ENCODE results near the gene CAV2. TPM values are rescaled to one million over a fixed set of nuclear protein-coding genes. Genes with fewer than 3 reads are reported as not detected.

Gene CAV2
- total RNA-seq, 1 donor from 2014 or later, result 183 TPM

DNA sequence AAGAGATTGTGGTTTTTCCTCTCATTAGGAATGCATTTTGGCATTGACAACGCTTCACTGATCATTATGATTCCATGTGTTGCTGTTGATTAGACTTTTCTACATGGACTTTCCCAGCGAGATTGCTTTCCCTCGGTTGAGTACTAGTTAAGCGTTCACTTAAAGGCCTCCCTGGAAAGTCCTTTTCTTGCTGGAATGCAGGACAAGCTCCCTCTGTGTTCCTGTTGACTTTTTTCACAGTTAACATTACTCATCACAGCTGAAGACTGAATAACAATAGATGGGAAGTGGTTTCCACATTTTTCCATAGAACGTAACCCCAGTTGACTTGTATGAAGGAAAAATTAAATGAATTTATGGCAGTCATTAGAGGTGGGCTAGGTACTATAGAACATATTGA is 22.7 kb downstream of the CAV2 start:
- peak; percentile 93 for DNase-seq (ENCODE audit: extremely low read depth, low read depth, low spot score)

- DNase-seq (ENCODE audit: extremely low read depth, low read depth, low spot score), result no peak
These were observed 24.7 kb downstream of the CAV2 start for GRCh38 chr7:116524221-116524608.

DNA sequence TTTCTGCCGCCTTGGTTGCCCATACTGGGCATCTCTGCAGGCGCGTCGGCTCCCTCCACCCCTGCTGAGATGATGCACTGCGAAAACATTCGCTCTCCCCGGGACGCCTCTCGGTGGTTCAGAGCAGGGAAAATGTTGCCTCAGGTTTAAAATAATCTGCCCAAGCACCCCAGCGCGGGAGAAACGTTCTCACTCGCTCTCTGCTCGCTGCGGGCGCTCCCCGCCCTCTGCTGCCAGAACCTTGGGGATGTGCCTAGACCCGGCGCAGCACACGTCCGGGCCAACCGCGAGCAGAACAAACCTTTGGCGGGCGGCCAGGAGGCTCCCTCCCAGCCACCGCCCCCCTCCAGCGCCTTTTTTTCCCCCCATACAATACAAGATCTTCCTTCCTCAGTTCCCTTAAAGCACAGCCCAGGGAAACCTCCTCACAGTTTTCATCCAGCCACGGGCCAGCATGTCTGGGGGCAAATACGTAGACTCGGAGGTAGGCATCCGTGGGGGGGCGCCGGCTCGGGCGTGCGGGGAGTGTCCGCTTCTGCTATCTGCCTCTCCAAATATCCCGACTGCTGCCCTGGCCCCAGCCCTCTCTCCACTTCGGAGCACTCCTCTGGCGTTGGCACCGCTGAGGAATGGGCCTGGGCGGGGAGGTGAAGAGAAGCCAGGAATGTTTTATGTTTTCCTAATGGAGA is 25.2 kb downstream of the CAV2 start, which contains the start of gene CAV1:
CAV1 (plus strand) TSS at position 428 of the 689 bp plus-strand sequence; CDS start at position 455, 27 bp downstream.
- no peak for DNase-seq (ENCODE audit: extremely low read depth, low read depth, low spot score)

DNA sequence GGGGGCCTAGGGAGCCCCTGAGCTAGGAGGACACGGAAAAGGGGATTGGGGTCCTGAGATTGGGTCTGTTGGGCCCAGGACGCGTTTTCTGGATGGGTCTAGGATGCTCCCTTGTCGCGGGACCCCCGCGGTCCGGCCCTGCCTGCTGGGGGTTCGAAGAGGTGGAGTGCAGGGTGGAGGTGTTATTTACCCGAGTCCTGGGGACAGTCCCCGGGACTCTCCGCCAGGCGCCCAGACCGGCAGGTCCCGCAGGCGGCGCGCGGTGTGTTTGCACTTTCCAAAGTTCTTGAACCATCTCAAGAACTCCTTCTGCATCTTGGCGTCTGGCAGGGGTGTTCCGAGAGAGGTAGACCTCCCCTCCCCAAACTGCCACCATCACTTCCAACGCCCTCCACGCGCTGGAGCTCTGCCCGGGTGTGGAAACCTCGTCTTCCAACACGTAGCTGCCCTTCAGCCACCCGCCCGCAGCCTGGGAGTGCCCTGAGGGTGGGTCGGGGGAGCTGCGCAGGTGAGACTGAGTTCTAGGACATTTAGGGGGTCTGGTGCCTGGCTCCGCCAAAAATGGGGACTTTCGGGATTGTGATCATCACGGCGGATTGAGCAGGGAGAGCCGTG is 25.9 kb downstream of the CAV2 start:
- no peak for DNase-seq (ENCODE audit: extremely low read depth, low read depth, low spot score)

DNA sequence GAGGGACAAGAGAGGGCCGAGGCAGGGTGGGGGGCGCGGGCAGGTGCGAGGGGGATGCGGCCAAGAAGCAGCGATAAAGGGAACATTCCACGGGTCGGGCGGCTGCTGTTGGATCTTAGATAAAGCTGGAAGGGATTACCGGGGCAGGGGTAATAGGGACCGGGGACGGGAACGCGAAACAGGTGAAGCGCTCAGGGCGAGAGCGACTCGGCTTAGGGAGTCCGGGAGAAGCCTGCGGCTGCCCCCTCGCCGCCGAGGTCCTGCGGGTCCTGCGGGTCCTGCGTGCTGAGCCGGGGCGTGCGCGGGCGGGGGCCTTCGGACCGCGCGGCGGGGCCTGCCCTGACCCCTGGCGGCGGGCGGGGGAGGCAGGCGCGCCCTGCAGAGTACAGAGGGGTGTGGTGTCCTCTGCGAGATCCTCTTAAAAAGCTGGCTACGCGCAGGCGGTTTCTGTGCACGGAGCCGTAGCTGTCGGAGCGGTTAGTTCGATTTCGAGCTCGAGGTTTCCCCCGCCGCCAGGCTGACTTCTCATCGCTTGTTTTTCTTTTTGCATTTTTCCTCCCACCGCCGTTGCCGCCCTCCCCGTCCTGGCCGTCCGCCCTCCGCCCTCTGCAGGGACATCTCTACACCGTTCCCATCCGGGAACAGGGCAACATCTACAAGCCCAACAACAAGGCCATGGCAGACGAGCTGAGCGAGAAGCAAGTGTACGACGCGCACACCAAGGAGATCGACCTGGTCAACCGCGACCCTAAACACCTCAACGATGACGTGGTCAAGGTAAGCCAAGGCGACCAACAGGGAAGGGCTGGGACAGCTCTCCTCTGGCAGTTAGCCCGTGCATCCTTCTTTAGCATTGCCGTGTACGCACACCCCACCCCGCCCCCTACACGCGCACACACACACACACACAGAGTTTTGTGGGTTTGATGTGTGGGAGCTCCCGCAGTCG is 26.6 kb downstream of the CAV2 start:
- DNase-seq (ENCODE audit: extremely low read depth, low read depth, low spot score), result no peak

DNA sequence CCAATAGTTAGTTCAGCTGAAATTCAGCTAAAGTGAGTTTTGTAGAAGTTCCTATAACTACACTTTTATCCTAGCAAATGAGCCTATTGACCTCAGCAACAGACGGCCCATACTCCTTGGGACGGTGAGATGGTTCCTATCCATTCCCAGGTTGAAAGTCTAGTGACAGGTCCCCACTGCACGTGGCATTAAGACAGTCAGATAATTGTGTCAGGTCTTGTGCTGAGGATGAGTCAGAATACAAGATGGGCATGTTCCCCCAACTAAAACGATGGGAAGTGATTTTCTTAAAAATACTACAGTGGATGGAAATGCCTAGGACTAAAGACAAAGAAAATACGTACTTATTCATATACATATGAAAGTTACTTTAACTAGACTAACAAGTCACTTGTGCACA is 27.4 kb downstream of the CAV2 start:
- no peak for DNase-seq (ENCODE audit: extremely low read depth, low read depth, low spot score)

- no peak for DNase-seq (ENCODE audit: extremely low read depth, low read depth, low spot score)
These were observed 28.0 kb downstream of the CAV2 start for GRCh38 chr7:116527521-116527920.

GRCh38 chr7:116528008-116528789 is 28.7 kb downstream of the CAV2 start:
- DNase-seq (ENCODE audit: extremely low read depth, low read depth, low spot score), result peak; percentile 70

GRCh38 chr7:116529250-116529649 is 29.7 kb downstream of the CAV2 start:
- DNase-seq (ENCODE audit: extremely low read depth, low read depth, low spot score), result no peak

- DNase-seq (ENCODE audit: extremely low read depth, low read depth, low spot score), result no peak
These were observed 30.7 kb downstream of the CAV2 start for GRCh38 chr7:116530107-116530820.

DNA sequence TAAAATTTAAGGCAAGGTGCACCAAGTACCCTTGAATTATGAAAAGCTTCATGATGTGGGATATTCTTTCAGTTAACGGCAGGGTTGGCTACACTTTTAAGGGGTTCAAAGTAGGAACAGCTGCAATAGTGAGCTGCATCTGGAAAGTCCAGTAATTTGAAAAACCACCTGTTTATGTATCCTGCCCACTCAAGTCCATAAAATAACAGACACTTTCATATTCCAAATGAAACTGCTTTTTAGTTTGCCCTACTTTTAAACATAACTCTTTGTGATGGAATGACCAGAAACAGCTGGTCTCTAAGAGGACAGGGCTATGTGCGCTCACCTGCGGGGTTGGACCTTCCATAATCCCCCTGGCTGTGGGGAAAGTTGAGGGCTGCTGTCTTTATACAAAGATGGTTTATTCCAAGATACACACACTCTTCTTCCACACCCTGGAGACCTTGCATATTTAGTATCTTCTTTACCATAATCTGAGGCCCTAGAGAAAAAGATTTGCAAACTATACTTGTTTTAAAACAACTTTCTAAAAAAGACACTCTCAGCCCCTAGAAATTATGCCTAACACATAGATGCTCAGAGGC is 32.7 kb downstream of the CAV2 start:
- no peak for DNase-seq (ENCODE audit: extremely low read depth, low read depth, low spot score)

DNA sequence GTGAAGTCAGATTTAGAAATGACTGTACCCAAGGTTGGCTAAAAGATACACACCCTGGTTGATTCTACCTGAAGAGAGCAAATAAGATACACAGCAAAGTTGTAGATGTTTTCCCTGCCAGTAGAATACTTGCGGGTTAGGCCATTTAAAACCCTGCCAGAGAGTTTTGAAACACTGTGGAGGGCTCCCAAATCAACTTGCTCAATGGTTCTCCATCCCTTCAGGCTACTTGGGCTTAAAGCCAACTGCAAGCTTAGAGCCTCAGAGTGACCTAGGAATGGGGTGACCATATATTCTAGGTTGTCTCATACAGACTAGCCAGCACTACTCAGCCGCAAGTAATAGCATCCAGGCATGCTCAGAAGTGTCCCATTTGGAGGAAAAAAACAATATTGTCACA is 35.3 kb downstream of the CAV2 start:
- no peak for DNase-seq (ENCODE audit: extremely low read depth, low read depth, low spot score)

GRCh38 chr7:116535416-116535815 is 35.9 kb downstream of the CAV2 start:
- DNase-seq (ENCODE audit: extremely low read depth, low read depth, low spot score), result no peak

GRCh38 chr7:116538138-116538537 is 38.6 kb downstream of the CAV2 start:
- DNase-seq (ENCODE audit: extremely low read depth, low read depth, low spot score), result no peak

GRCh38 chr7:116539879-116540278 is 40.3 kb downstream of the CAV2 start:
- no peak for DNase-seq (ENCODE audit: extremely low read depth, low read depth, low spot score)

DNA sequence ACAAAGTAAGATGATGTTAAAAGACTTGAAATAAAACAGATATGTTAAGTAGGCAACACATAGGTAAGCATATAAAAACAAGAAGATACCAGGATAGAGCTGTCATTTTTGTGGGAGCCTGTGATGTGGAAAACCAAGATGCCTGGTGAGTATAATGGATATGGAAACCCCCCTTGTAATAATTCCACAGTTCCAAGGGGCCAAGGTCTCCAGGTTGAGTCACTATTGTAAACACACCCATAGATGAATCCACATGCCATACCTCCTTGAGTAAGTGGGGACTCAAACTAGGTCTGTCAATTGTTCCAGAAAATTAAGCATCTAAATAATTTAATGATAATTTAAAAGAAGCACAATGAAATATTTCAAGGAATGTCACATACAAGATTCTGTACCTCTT is 41.2 kb downstream of the CAV2 start:
- DNase-seq (ENCODE audit: extremely low read depth, low read depth, low spot score), result no peak

GRCh38 chr7:116541951-116542350 is 42.4 kb downstream of the CAV2 start:
- DNase-seq (ENCODE audit: extremely low read depth, low read depth, low spot score), result no peak

DNA sequence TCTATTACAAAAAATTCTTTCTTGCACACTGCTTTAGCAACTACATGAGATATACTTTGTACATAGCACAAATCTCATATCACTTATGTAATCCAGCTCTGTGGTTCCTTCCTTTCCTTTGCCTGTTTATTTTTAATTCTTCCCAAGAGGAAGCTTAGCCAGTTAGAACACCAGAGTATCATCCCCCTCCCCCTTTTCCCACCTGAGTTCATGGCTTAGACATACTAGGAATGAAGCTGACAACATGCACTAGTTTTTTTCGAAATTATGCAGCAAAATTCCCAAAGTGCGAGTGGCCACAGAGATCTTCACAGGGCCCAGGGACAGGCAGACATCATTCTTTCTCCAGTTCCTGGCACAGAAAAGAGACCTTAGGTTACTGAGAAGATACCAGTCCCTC is 43.1 kb downstream of the CAV2 start:
- DNase-seq (ENCODE audit: extremely low read depth, low read depth, low spot score), result no peak

DNA sequence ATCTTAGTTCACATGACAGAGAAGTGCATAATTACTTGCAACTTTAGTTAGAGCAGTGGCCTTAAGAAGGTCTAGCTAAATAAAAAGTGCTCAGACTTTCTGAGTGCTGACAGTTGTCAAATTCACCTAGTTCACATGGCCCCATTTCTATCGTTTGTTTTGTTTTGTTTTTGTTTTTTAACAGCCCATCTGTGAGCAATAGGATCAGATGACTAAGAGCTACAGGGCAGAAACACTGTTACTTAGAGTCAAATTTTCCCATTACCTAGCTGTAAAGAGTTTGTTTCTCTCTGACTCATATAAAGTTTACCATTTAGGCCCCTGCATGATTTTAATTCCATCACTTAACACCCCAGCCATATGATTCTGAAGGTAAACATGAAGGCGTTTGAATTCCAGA is 44.1 kb downstream of the CAV2 start:
- no peak for DNase-seq (ENCODE audit: extremely low read depth, low read depth, low spot score)

GRCh38 chr7:116544487-116544886 is 44.9 kb downstream of the CAV2 start:
- DNase-seq (ENCODE audit: extremely low read depth, low read depth, low spot score), result no peak

Measured in glomerular endothelial cell (primary cell).